Neural cell (in vitro differentiated cells): ENCODE measurements around the gene APRT.

Experiments used
- EP300 ChIP-seq: fragments of 450-650 bp; conservative IDR thresholded peaks from 2 replicates; pipeline ENCODE4 v1.6.1; 2014; ENCODE audit warnings: antibody characterized with exemption, mild to moderate bottlenecking, moderate library complexity; ENCODE audit not compliant: poor library complexity, severe bottlenecking
- EZH2 ChIP-seq: fragments of 200-600, 300-800 bp; shearing (Covaris generic), sonication (generic); IDR thresholded peaks from 2 replicates; pipeline ENCODE4 v1.6.1; 2014; ENCODE audit warnings: antibody characterized with exemption, low read length, borderline replicate concordance, mild to moderate bottlenecking; ENCODE audit not compliant: insufficient read depth, poor library complexity, severe bottlenecking
- MXI1 ChIP-seq: fragments of 450-650 bp; conservative IDR thresholded peaks from 2 replicates; pipeline ENCODE4 v1.6.1; 2014; ENCODE audit warnings: antibody characterized with exemption, mild to moderate bottlenecking; ENCODE audit not compliant: poor library complexity, severe bottlenecking
- POLR2AphosphoS5 ChIP-seq: IDR thresholded peaks from 2 replicates; pipeline ENCODE4 v1.6.1; 2012
- RAD21 ChIP-seq: fragments of 450-650 bp; conservative IDR thresholded peaks from 2 replicates; pipeline ENCODE4 v1.6.1; 2014; ENCODE audit warnings: antibody characterized with exemption, mild to moderate bottlenecking, moderate library complexity
- SMC3 ChIP-seq: fragments of 450-650 bp; conservative IDR thresholded peaks from 2 replicates; pipeline ENCODE4 v1.6.1; 2014; ENCODE audit warnings: antibody characterized with exemption, mild to moderate bottlenecking, moderate library complexity; ENCODE audit not compliant: poor library complexity
- TAF1 ChIP-seq: IDR thresholded peaks from 2 replicates; pipeline ENCODE4 v1.6.1; 2012; ENCODE audit warnings: low read depth
- TF ChIP-seq, protein P1 (sequence below): fragments of 450-650 bp; IDR thresholded peaks from 2 replicates; pipeline ENCODE4 v1.5.1; 2014; ENCODE audit warnings: antibody characterized with exemption, mild to moderate bottlenecking, moderate library complexity; ENCODE audit not compliant: poor library complexity, severe bottlenecking
- TF ChIP-seq, protein P2 (sequence below): IDR thresholded peaks from 2 replicates; pipeline ENCODE4 v1.6.1; 2012; ENCODE audit warnings: borderline replicate concordance

GRCh38 chr16:88804173-88804551 is 7.6 kb downstream of the APRT start:
- TF ChIP-seq MXI1: no peak
- TF ChIP-seq, protein P1, sequence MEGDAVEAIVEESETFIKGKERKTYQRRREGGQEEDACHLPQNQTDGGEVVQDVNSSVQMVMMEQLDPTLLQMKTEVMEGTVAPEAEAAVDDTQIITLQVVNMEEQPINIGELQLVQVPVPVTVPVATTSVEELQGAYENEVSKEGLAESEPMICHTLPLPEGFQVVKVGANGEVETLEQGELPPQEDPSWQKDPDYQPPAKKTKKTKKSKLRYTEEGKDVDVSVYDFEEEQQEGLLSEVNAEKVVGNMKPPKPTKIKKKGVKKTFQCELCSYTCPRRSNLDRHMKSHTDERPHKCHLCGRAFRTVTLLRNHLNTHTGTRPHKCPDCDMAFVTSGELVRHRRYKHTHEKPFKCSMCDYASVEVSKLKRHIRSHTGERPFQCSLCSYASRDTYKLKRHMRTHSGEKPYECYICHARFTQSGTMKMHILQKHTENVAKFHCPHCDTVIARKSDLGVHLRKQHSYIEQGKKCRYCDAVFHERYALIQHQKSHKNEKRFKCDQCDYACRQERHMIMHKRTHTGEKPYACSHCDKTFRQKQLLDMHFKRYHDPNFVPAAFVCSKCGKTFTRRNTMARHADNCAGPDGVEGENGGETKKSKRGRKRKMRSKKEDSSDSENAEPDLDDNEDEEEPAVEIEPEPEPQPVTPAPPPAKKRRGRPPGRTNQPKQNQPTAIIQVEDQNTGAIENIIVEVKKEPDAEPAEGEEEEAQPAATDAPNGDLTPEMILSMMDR: no peak
- TF ChIP-seq POLR2AphosphoS5: no peak
- no peak for TF ChIP-seq EZH2
- no peak for TF ChIP-seq EP300
- TF ChIP-seq TAF1: no peak
- TF ChIP-seq, protein P2, sequence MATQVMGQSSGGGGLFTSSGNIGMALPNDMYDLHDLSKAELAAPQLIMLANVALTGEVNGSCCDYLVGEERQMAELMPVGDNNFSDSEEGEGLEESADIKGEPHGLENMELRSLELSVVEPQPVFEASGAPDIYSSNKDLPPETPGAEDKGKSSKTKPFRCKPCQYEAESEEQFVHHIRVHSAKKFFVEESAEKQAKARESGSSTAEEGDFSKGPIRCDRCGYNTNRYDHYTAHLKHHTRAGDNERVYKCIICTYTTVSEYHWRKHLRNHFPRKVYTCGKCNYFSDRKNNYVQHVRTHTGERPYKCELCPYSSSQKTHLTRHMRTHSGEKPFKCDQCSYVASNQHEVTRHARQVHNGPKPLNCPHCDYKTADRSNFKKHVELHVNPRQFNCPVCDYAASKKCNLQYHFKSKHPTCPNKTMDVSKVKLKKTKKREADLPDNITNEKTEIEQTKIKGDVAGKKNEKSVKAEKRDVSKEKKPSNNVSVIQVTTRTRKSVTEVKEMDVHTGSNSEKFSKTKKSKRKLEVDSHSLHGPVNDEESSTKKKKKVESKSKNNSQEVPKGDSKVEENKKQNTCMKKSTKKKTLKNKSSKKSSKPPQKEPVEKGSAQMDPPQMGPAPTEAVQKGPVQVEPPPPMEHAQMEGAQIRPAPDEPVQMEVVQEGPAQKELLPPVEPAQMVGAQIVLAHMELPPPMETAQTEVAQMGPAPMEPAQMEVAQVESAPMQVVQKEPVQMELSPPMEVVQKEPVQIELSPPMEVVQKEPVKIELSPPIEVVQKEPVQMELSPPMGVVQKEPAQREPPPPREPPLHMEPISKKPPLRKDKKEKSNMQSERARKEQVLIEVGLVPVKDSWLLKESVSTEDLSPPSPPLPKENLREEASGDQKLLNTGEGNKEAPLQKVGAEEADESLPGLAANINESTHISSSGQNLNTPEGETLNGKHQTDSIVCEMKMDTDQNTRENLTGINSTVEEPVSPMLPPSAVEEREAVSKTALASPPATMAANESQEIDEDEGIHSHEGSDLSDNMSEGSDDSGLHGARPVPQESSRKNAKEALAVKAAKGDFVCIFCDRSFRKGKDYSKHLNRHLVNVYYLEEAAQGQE: no peak
- TF ChIP-seq SMC3: no peak
- no peak for TF ChIP-seq RAD21
